Breast epithelium (tissue), 3 donors: Measurements from ENCODE around the gene TMEM178B.
"Not testable (repeated sequence)": the region's sequence is repeated elsewhere in the genome, so short reads cannot be mapped to it uniquely, and the experiment has no call there.

Experiments
- CTCF ChIP-seq, 3 donors: fragments of 450-650 bp; IDR thresholded peaks; one replicate each; pipeline ENCODE4 v1.5.1; 2016 to 2017; ENCODE audit warnings: antibody characterized with exemption in 3 of 3, mild to moderate bottlenecking in 3 of 3, moderate library complexity in 3 of 3
- POLR2A ChIP-seq: fragments of 450-650 bp; IDR thresholded peaks from one replicate; pipeline ENCODE4 v1.6.1; 2016; ENCODE audit warnings: antibody characterized with exemption, mild to moderate bottlenecking, moderate library complexity
- POLR2AphosphoS5 ChIP-seq, 3 donors: sonication (generic); formaldehyde crosslinking; IDR thresholded peaks; one replicate each; pipeline ENCODE4 v1.6.1; 2017; ENCODE audit warnings: antibody characterized with exemption in 3 of 3

GRCh38 chr7:141038100-141038499 is 35.8 kb upstream of the TMEM178B start:
- TF ChIP-seq CTCF (IDR thresholded peaks at IDR 0.05); POLR2A; POLR2AphosphoS5 (IDR thresholded peaks at IDR 0.05): not testable (repeated sequence)
